HCT116 (cell line): ENCODE data around the gene IFRD2.

ENCODE experiments used
- CEBPB ChIP-seq: IDR thresholded peaks from 2 replicates; pipeline ENCODE4 v1.6.1; 2012; ENCODE audit warnings: low read depth
- CTCF ChIP-seq, 3 experiments: fragments of 200-600 bp in 1 of 3; sonication (generic) in 1 of 3; IDR thresholded peaks in 2 of 3; conservative IDR thresholded peaks in 1 of 3; 2 replicates each; pipeline ENCODE4 v1.5.1; 2012 to 2017; ENCODE audit warnings: low read depth in 2 of 3, low read length in 2 of 3, antibody characterized with exemption in 1 of 3, borderline replicate concordance in 1 of 3, control low read depth in 1 of 3, mild to moderate bottlenecking in 1 of 3, mixed read lengths in 1 of 3, mixed run types in 1 of 3, moderate library complexity in 1 of 3; ENCODE audit not compliant: insufficient read depth in 1 of 3
- EZH2 ChIP-seq: fragments of 200-600 bp; sonication (generic); IDR thresholded peaks from 2 replicates; pipeline ENCODE4 v1.6.1; 2017; ENCODE audit warnings: antibody characterized with exemption, mixed run types
- EZH2phosphoT487 ChIP-seq: fragments of 200-600 bp; IDR thresholded peaks from 2 replicates; pipeline ENCODE4 v1.6.1; 2018; ENCODE audit warnings: antibody characterized with exemption, borderline replicate concordance
- FOSL1 ChIP-seq: IDR thresholded peaks from 2 replicates; pipeline ENCODE4 v1.6.1; 2012; ENCODE audit warnings: low read depth
- JUND ChIP-seq: IDR thresholded peaks from 2 replicates; pipeline ENCODE4 v1.6.1; 2012
- POLR2A ChIP-seq: IDR thresholded peaks from 2 replicates; pipeline ENCODE4 v1.7.0; 2011; ENCODE audit warnings: borderline replicate concordance; ENCODE audit not compliant: insufficient read depth, insufficient read length; ENCODE audit errors: extremely low read depth
- POLR2AphosphoS5 ChIP-seq: IDR thresholded peaks from 2 replicates; pipeline ENCODE4 v1.6.1; 2011; ENCODE audit warnings: mild to moderate bottlenecking, low read depth, low read length, moderate library complexity
- RAD21 ChIP-seq: IDR thresholded peaks from 2 replicates; pipeline ENCODE4 v1.6.1; 2012; ENCODE audit warnings: low read depth, mild to moderate bottlenecking
- SP1 ChIP-seq: IDR thresholded peaks from 2 replicates; pipeline ENCODE4 v1.6.1; 2012; ENCODE audit warnings: low read depth
- ZBTB33 ChIP-seq: IDR thresholded peaks from 2 replicates; pipeline ENCODE4 v1.6.1; 2011; ENCODE audit warnings: mild to moderate bottlenecking, low read length, moderate library complexity; ENCODE audit not compliant: insufficient replicate concordance; ENCODE audit errors: extremely low read depth
- ZNF274 ChIP-seq: fragments of 200-500 bp; sonication (Bioruptor generic); IDR thresholded peaks from 2 replicates; pipeline ENCODE4 v1.6.1; 2014; ENCODE audit warnings: mild to moderate bottlenecking, low read depth, low read length, inconsistent platforms
- TF ChIP-seq, protein P1 (sequence below): IDR thresholded peaks from 2 replicates; pipeline ENCODE4 v1.6.1; 2012

DNA sequence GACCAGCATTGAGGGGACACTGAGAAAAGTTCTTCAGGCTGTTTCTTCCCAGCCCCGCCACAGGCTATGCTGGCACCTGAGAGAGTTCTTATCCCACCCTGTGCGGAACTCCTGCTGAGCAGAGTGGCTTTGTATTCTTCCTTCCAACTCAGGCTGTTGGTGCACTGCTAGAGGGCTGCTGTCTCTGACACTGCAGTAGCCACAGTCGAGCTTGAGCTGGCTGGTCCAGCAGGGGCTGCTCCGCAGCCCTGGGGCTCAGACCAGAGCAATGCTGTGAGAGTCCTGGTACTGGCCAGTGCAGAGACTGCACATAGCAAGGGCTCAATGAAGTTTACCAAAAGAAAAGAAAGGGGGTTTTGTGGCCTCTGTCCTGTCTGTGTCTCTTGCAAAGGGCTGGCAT, 52.6 kb downstream of the IFRD2 start:
- TF ChIP-seq RAD21 (no peak), EZH2 (no peak), SP1 (no peak), CEBPB (no peak), CTCF (IDR thresholded peaks at IDR 0.05 in 2 of 3, conservative IDR thresholded peaks at IDR 0.05 in 1 of 3; ENCODE audit: borderline replicate concordance in 1 of 3, insufficient read depth in 1 of 3, low read depth in 2 of 3, low read length in 2 of 3) (no peak), FOSL1 (no peak), ZNF274 (no peak), JUND (no peak), POLR2A (no peak), ZBTB33 (no peak), EZH2phosphoT487 (no peak), POLR2AphosphoS5 (no peak)
- TF ChIP-seq, protein P1, sequence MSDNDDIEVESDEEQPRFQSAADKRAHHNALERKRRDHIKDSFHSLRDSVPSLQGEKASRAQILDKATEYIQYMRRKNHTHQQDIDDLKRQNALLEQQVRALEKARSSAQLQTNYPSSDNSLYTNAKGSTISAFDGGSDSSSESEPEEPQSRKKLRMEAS = no peak
